H1 (cell line): ENCODE measurements around the gene WASHC3. TPM values are rescaled to one million over a fixed set of nuclear protein-coding genes. Genes with fewer than 3 reads are reported as not detected.

ENCODE experiments used
- CTCF ChIA-PET: fragments of 300-600 bp; sonication (Branson Sonifier 250); formaldehyde crosslinking; loops from one replicate; lab custom pipeline; 2021; ENCODE audit not compliant: partially characterized antibody; lab: Charles Lee
- POLR2A ChIA-PET: fragments of 300-600 bp; sonication (Branson Sonifier 250); formaldehyde crosslinking; loops from one replicate; lab custom pipeline; 2021; ENCODE audit warnings: inconsistent platforms; ENCODE audit not compliant: partially characterized antibody; lab: Charles Lee
- DNase-seq, 2 experiments: peaks; one replicate each; pipeline versions ENCODE4 v3.0.0 to v3.0.0-alpha.2; 2010 to 2022; ENCODE audit warnings: low spot score in 2 of 2, low read depth in 1 of 2, mixed read lengths in 1 of 2
- FAIRE-seq: peaks from 2 replicates; lab custom pipeline; 2011; peaks lifted over from hg19 to GRCh38; lab: Jason Lieb, UNC
- H2AFZ ChIP-seq: 2 replicates; pipeline ENCODE4 v1.8.1; 2012; ENCODE audit warnings: low read length, inconsistent platforms
- H2AK5ac ChIP-seq: 2 replicates; pipeline ENCODE4 v1.6.1; 2013; ENCODE audit warnings: low read depth, low read length
- H2BK120ac ChIP-seq: replicated peaks from 2 replicates; pipeline ENCODE3; 2013; ENCODE audit warnings: low read depth, low read length, inconsistent platforms
- H2BK12ac ChIP-seq: 2 replicates; pipeline ENCODE4 v1.6.1; 2013; ENCODE audit warnings: low read depth, low read length
- H2BK15ac ChIP-seq: 2 replicates; pipeline ENCODE4 v1.6.1; 2013; ENCODE audit warnings: low read length
- H2BK20ac ChIP-seq: 2 replicates; pipeline ENCODE4 v1.6.1; 2013; ENCODE audit warnings: low read length
- H2BK5ac ChIP-seq: 2 replicates; pipeline ENCODE4 v1.6.1; 2013; ENCODE audit warnings: low read depth, low read length
- H3K14ac ChIP-seq: 2 replicates; pipeline ENCODE4 v1.6.1; 2013; ENCODE audit warnings: inconsistent platforms; ENCODE audit not compliant: insufficient read length
- H3K18ac ChIP-seq: 2 replicates; pipeline ENCODE4 v1.6.1; 2013; ENCODE audit warnings: low read length; ENCODE audit errors: extremely low read depth
- H3K23ac ChIP-seq: 2 replicates; pipeline ENCODE4 v1.6.1; 2013; ENCODE audit warnings: inconsistent platforms; ENCODE audit not compliant: insufficient read length
- H3K23me2 ChIP-seq: 2 replicates; pipeline ENCODE4 v1.6.1; 2013; ENCODE audit warnings: low read depth, low read length
- H3K27ac ChIP-seq: 2 replicates; pipeline ENCODE4 v1.6.1; 2011; ENCODE audit warnings: low read depth, low read length, inconsistent platforms
- H3K27me3 ChIP-seq, 4 experiments: replicated peaks in 1 of 4; 1 replicate in 1 of 4; 2 replicates in 3 of 4; pipeline versions ENCODE4 v1.6.1 to v1.8.1; 2011 to 2013; ENCODE audit warnings: low read length in 3 of 4, mild to moderate bottlenecking in 3 of 4, inconsistent platforms in 2 of 4, mixed read lengths in 2 of 4, moderate library complexity in 1 of 4; ENCODE audit not compliant: control insufficient read depth in 3 of 4, insufficient read depth in 3 of 4; ENCODE audit errors: extremely low read depth in 1 of 4
- H3K36me3 ChIP-seq, 4 experiments: 2 replicates each; pipeline versions ENCODE4 v1.6.1 to v1.8.1; 2011 to 2013; ENCODE audit warnings: mild to moderate bottlenecking in 4 of 4, low read length in 3 of 4, moderate library complexity in 2 of 4, control low read depth in 1 of 4, inconsistent platforms in 1 of 4; ENCODE audit not compliant: insufficient read depth in 4 of 4, control insufficient read depth in 2 of 4
- H3K4ac ChIP-seq: replicated peaks from 2 replicates; pipeline ENCODE3; 2013; ENCODE audit warnings: low read length, low read depth, mixed read lengths, inconsistent platforms; ENCODE audit not compliant: insufficient read length
- H3K4me1 ChIP-seq, 4 experiments: replicated peaks in 1 of 4; 1 replicate in 1 of 4; 2 replicates in 3 of 4; pipeline versions ENCODE4 v1.6.1 to v1.8.1; 2011 to 2013; ENCODE audit warnings: low read length in 3 of 4, inconsistent platforms in 2 of 4, mixed read lengths in 1 of 4; ENCODE audit not compliant: insufficient read depth in 4 of 4, control insufficient read depth in 3 of 4
- H3K4me2 ChIP-seq, 2 experiments: 2 replicates each; pipeline versions ENCODE4 v1.6.1 to v1.8.1; 2011 to 2013; ENCODE audit warnings: low read depth in 2 of 2, low read length in 2 of 2, control low read depth in 1 of 2, inconsistent platforms in 1 of 2, mild to moderate bottlenecking in 1 of 2; ENCODE audit not compliant: insufficient read depth in 1 of 2
- H3K4me3 ChIP-seq, 4 experiments: fragments of 200-600, 300-600 bp in 1 of 4; sonication (generic), shearing (Covaris generic), sonication (Bioruptor Twin) in 1 of 4; 2 replicates each; pipeline versions ENCODE4 v1.5.1 to v1.8.1; 2011 to 2016; ENCODE audit warnings: low read length in 4 of 4, low read depth in 3 of 4, control low read depth in 2 of 4, inconsistent platforms in 2 of 4, mild to moderate bottlenecking in 2 of 4, mixed read lengths in 1 of 4, moderate library complexity in 1 of 4; ENCODE audit not compliant: insufficient read depth in 2 of 4; ENCODE audit errors: extremely low read depth in 1 of 4
- H3K56ac ChIP-seq: replicated peaks from 2 replicates; pipeline ENCODE3; 2013; ENCODE audit warnings: low read depth, mild to moderate bottlenecking, mixed read lengths, low read length, inconsistent platforms; ENCODE audit not compliant: insufficient read length
- H3K79me1 ChIP-seq: 2 replicates; pipeline ENCODE4 v1.6.1; 2013; ENCODE audit warnings: low read depth, low read length, control low read depth
- H3K79me2 ChIP-seq, 2 experiments: 2 replicates each; pipeline versions ENCODE4 v1.6.1 to v1.8.1; 2012 to 2013; ENCODE audit warnings: low read length in 2 of 2, mild to moderate bottlenecking in 2 of 2, inconsistent platforms in 1 of 2; ENCODE audit not compliant: insufficient read depth in 2 of 2, control insufficient read depth in 1 of 2
- H3K9ac ChIP-seq, 4 experiments: replicated peaks in 1 of 4; 1 replicate in 1 of 4; 2 replicates in 3 of 4; pipeline versions ENCODE4 v1.6.1 to v1.8.1; 2011 to 2013; ENCODE audit warnings: low read depth in 3 of 4, low read length in 3 of 4, control low read depth in 2 of 4, mild to moderate bottlenecking in 2 of 4, moderate library complexity in 2 of 4, inconsistent platforms in 1 of 4; ENCODE audit errors: extremely low read depth in 1 of 4
- H3K9me3 ChIP-seq, 2 experiments: 2 replicates each; pipeline versions ENCODE4 v1.6.1 to v1.8.1; 2012 to 2013; ENCODE audit warnings: mild to moderate bottlenecking in 2 of 2, moderate library complexity in 2 of 2, control low read depth in 1 of 2, inconsistent platforms in 1 of 2, low read depth in 1 of 2, low read length in 1 of 2, mixed read lengths in 1 of 2; ENCODE audit not compliant: insufficient read depth in 2 of 2
- H4K20me1 ChIP-seq, 2 experiments: replicated peaks in 1 of 2; 2 replicates each; pipeline versions ENCODE3 to v1.8.1; 2011 to 2013; ENCODE audit warnings: inconsistent platforms in 2 of 2, low read length in 2 of 2, mild to moderate bottlenecking in 1 of 2; ENCODE audit not compliant: insufficient read depth in 2 of 2, control insufficient read depth in 1 of 2
- H4K5ac ChIP-seq: 2 replicates; pipeline ENCODE4 v1.6.1; 2013; ENCODE audit warnings: low read length, low read depth, mixed read lengths, inconsistent platforms; ENCODE audit not compliant: insufficient read length
- H4K8ac ChIP-seq: 2 replicates; pipeline ENCODE4 v1.8.0; 2013; ENCODE audit warnings: mild to moderate bottlenecking, moderate library complexity, low read length, inconsistent platforms; ENCODE audit not compliant: insufficient read depth; ENCODE audit errors: extremely low read depth
- H4K91ac ChIP-seq: replicated peaks from 2 replicates; pipeline ENCODE3; 2013; ENCODE audit warnings: low read length, mixed read lengths, inconsistent platforms; ENCODE audit not compliant: insufficient read length
- ASH2L ChIP-seq: fragments of 200-600, 300-600 bp; sonication (generic); IDR thresholded peaks from one replicate; pipeline ENCODE4 v1.7.1; 2017; ENCODE audit warnings: low read length
- CEBPB ChIP-seq: IDR thresholded peaks from 2 replicates; pipeline ENCODE4 v1.6.1; 2012; ENCODE audit warnings: low read depth, low read length
- CTBP2 ChIP-seq: IDR thresholded peaks from 2 replicates; pipeline ENCODE4 v1.7.0; 2011; ENCODE audit warnings: borderline replicate concordance, mild to moderate bottlenecking, moderate library complexity, mixed read lengths, low read length; ENCODE audit not compliant: insufficient read depth, insufficient read length
- FOSL1 ChIP-seq: IDR thresholded peaks from 2 replicates; pipeline ENCODE4 v1.6.1; 2011; ENCODE audit warnings: mild to moderate bottlenecking, low read depth, low read length, moderate library complexity; ENCODE audit not compliant: insufficient read depth
- GTF2F1 ChIP-seq: IDR thresholded peaks from 2 replicates; pipeline ENCODE4 v1.6.1; 2012; ENCODE audit warnings: low read depth, low read length, improper control_type of control experiment, borderline replicate concordance
- JUND ChIP-seq: IDR thresholded peaks from 2 replicates; pipeline ENCODE4 v1.6.1; 2011; ENCODE audit warnings: mild to moderate bottlenecking, improper control_type of control experiment, low read length
- RFX5 ChIP-seq: IDR thresholded peaks from 2 replicates; pipeline ENCODE4 v1.6.1; 2011; ENCODE audit warnings: low read depth, low read length, improper control_type of control experiment, borderline replicate concordance
- RXRA ChIP-seq: IDR thresholded peaks from 2 replicates; pipeline ENCODE4 v1.6.1; 2011; ENCODE audit warnings: low read depth, mild to moderate bottlenecking, low read length, moderate library complexity; ENCODE audit not compliant: insufficient read depth
- SIN3A ChIP-seq, 2 experiments: IDR thresholded peaks in 1 of 2; conservative IDR thresholded peaks in 1 of 2; 2 replicates each; pipeline ENCODE4 v1.6.1; 2011 to 2012; ENCODE audit warnings: low read length in 2 of 2, improper control_type of control experiment in 1 of 2, low read depth in 1 of 2, mild to moderate bottlenecking in 1 of 2
- SP2 ChIP-seq: IDR thresholded peaks from 2 replicates; pipeline ENCODE4 v1.6.1; 2012; ENCODE audit warnings: mild to moderate bottlenecking, low read length, inconsistent platforms
- SRF ChIP-seq: IDR thresholded peaks from 2 replicates; pipeline ENCODE4 v1.6.1; 2011; ENCODE audit warnings: mild to moderate bottlenecking, low read depth, low read length, moderate library complexity
- TBP ChIP-seq: IDR thresholded peaks from 2 replicates; pipeline ENCODE4 v1.6.1; 2011; ENCODE audit warnings: low read depth, low read length, improper control_type of control experiment
- TCF12 ChIP-seq: IDR thresholded peaks from 2 replicates; pipeline ENCODE4 v1.6.1; 2011; ENCODE audit warnings: low read depth, mild to moderate bottlenecking, low read length
- WGBS, 2 experiments: shearing (Covaris generic) in 1 of 2; methylation state at CpG; one replicate each; pipeline versions ENCODE4 v1.1.6 to v1.1.7; 2013 to 2015; ENCODE audit warnings: low lambda C conversion rate in 2 of 2, mixed read lengths in 2 of 2, inconsistent platforms in 1 of 2, low coverage in 1 of 2, missing lambda C conversion rate in 1 of 2; ENCODE audit not compliant: insufficient replicate concordance in 2 of 2, insufficient coverage in 1 of 2, insufficient read length in 1 of 2; ENCODE audit errors: extremely low coverage in 1 of 2, missing lambda C conversion rate in 1 of 2; 5-methylcytosine and 5-hydroxymethylcytosine counted together
- polyA plus RNA-seq, 7 experiments: library from polyadenylated mRNA; depleted of rRNA in 3 of 7; stranded (reverse) in 5 of 7; unstranded in 2 of 7; fragments of >200 nt in 5 of 7; fragments of 200-250 nt in 2 of 7; gene quantifications; 1 replicate in 5 of 7; 2 replicates in 1 of 7; 4 replicates in 1 of 7; pipeline versions ENCODE4 v1.2.1 to v1.2.3, GENCODE V29; 2011 to 2013; ENCODE audit warnings: missing spikeins in 2 of 7, mixed read lengths in 2 of 7
- total RNA-seq: library from RNA; stranded (reverse); fragmentation: NEBNext Ultra II Directional; extraction: Animal tissue kit (Norgen Biotek cat#: 25700); gene quantifications from 2 replicates; pipeline ENCODE4 v1.2.1, GENCODE V29; 2021

The WASHC3 gene
- total and polyA plus RNA-seq, 2 of the 8 experiments (the other 6 are each of a cell fraction or from before 2014, with no cell fraction given), result 7.4 to 8.3 TPM

GRCh38 chr12:102107970-102108369 lies 46.2 kb upstream of the WASHC3 start:
- no peak overlapping the region for H3K4ac ChIP-seq
- peaks cover 3 to 6% of the 10 kb centered on the region in 2 experiments; a peak in 3 of 4 replicates for H3K9me3 ChIP-seq
- CTCF ChIA-PET, result interaction anchor here (1.0 to 1.5 kb wide), 4 partner anchors 9 to 62 kb away, joined by 3 to 5 read pairs (median 4); no protein-coding TSS in a partner anchor
- DNase-seq, result no peak
- H3K23me2 ChIP-seq, result no peaks in the 10 kb centered on the region
- H3K79me1 ChIP-seq, result no peaks in the 10 kb centered on the region
- no peak overlapping the region for H3K23ac ChIP-seq
- H3K27ac ChIP-seq, result no peak overlapping the region
- no peak overlapping the region for H3K4me2 ChIP-seq
- no peak overlapping the region for H3K9ac ChIP-seq
- H3K36me3 ChIP-seq, result peaks cover 8 to 64% (median 39%) of the 10 kb centered on the region in 4 experiments; a peak in 7 of 8 replicates
- no peak for FAIRE-seq
- no peak overlapping the region for H3K14ac ChIP-seq
- TF ChIP-seq RFX5 (no peak), TBP (no peak), GTF2F1 (no peak), ASH2L (no peak), CTBP2 (no peak), CEBPB (no peak), SIN3A (conservative IDR thresholded peaks at IDR 0.05 in 1 of 2, IDR thresholded peaks at IDR 0.05 in 1 of 2; ENCODE audit: low read depth in 1 of 2, low read length in 2 of 2) (no peak), RXRA (no peak), SP2 (no peak), TCF12 (no peak), SRF (no peak), JUND (no peak), FOSL1 (no peak)
- H2BK15ac ChIP-seq, result no peak overlapping the region
- H3K79me2 ChIP-seq, result no peaks in the 10 kb centered on the region
- no peaks in the 10 kb centered on the region; a peak in 1 of 7 replicates for H3K4me1 ChIP-seq
- H2AFZ ChIP-seq, result no peak overlapping the region
- WGBS, 2 experiments, result 90% methylated on average over 1 of the region's 1 CpG; no CpG with 5 or more reads in 1 of the 2 experiments
- H2AK5ac ChIP-seq, result no peak overlapping the region
- H4K91ac ChIP-seq, result no peak overlapping the region
- H2BK20ac ChIP-seq, result no peak overlapping the region
- H3K56ac ChIP-seq, result no peak overlapping the region
- H3K27me3 ChIP-seq, result no peaks in the 10 kb centered on the region
- no peak overlapping the region for H3K4me3 ChIP-seq
- H4K5ac ChIP-seq, result no peak overlapping the region
- POLR2A ChIA-PET, result no interaction called here
- H3K18ac ChIP-seq, result no peak overlapping the region
- no peak overlapping the region for H2BK5ac ChIP-seq
- H2BK12ac ChIP-seq, result no peak overlapping the region
- H4K8ac ChIP-seq, result no peak overlapping the region
- H4K20me1 ChIP-seq, result no peaks in the 10 kb centered on the region
- H2BK120ac ChIP-seq, result no peak overlapping the region
